ELF-1 (cell line): Measurements from ENCODE around the gene CCDC60.

ENCODE experiments used
- DNase-seq: peaks from one replicate; pipeline ENCODE4 v3.0.0-alpha.2; 2016; ENCODE audit warnings: low read depth, low spot score

CCDC60 gene

GRCh38 chr12:119446459-119446858, 111.9 kb downstream of the CCDC60 start:
- no peak for DNase-seq

GRCh38 chr12:119447126-119447525, 112.6 kb downstream of the CCDC60 start:
- DNase-seq, result no peak

GRCh38 chr12:119447618-119448017, 113.1 kb downstream of the CCDC60 start:
- DNase-seq, result no peak

- DNase-seq, result no peak
Observed at GRCh38 chr12:119448611-119449131, 114.1 kb downstream of the CCDC60 start.

- DNase-seq, result no peak
Observed at GRCh38 chr12:119450771-119451170, 116.2 kb downstream of the CCDC60 start.

- DNase-seq, result no peak
Observed at GRCh38 chr12:119456824-119457223, 122.3 kb downstream of the CCDC60 start.

- no peak for DNase-seq
Observed at GRCh38 chr12:119457271-119457670, 122.7 kb downstream of the CCDC60 start.

- DNase-seq, result no peak
Observed at GRCh38 chr12:119459481-119459880, 125.0 kb downstream of the CCDC60 start.

- DNase-seq, result no peak
Observed at GRCh38 chr12:119460876-119461275, 126.3 kb downstream of the CCDC60 start.

GRCh38 chr12:119461636-119462214, 127.2 kb downstream of the CCDC60 start:
- no peak for DNase-seq

GRCh38 chr12:119463211-119463926, 128.8 kb downstream of the CCDC60 start:
- DNase-seq, result no peak

- no peak for DNase-seq
Observed at GRCh38 chr12:119468296-119468695, 133.8 kb downstream of the CCDC60 start.

GRCh38 chr12:119475650-119476049, 141.1 kb downstream of the CCDC60 start:
- DNase-seq, result no peak

GRCh38 chr12:119476951-119477350, 142.4 kb downstream of the CCDC60 start:
- DNase-seq, result no peak

- DNase-seq, result peak; percentile 4
Observed at GRCh38 chr12:119479121-119479561, 144.6 kb downstream of the CCDC60 start.

- DNase-seq, result no peak
Observed at GRCh38 chr12:119480551-119480950, 146.0 kb downstream of the CCDC60 start.

- DNase-seq, result peak; percentile 3
Observed at GRCh38 chr12:119486599-119487154, 152.1 kb downstream of the CCDC60 start.

- no peak for DNase-seq
Observed at GRCh38 chr12:119491814-119492213, 157.3 kb downstream of the CCDC60 start.

- DNase-seq, result no peak
Observed at GRCh38 chr12:119500209-119500608, 165.7 kb downstream of the CCDC60 start.

GRCh38 chr12:119501052-119501451, 166.5 kb downstream of the CCDC60 start:
- no peak for DNase-seq

GRCh38 chr12:119505001-119505400, 170.5 kb downstream of the CCDC60 start:
- DNase-seq, result no peak

GRCh38 chr12:119512772-119513497, 178.4 kb downstream of the CCDC60 start:
- no peak for DNase-seq
